K562 treated with DMSO at 1 percent for 24 hours (cell line): Measurements from ENCODE around the gene GAGE1. TPM values are rescaled to one million over a fixed set of nuclear protein-coding genes. Genes with fewer than 3 reads are reported as not detected.

Source experiments
- total RNA-seq: library from RNA; unstranded; fragments of 300-600 nt; gene quantifications from 2 replicates; pipeline ENCODE4 v1.2.3, GENCODE V29; 2022; ENCODE audit warnings: low read depth; ENCODE audit not compliant: insufficient read depth

Gene GAGE1, protein sequence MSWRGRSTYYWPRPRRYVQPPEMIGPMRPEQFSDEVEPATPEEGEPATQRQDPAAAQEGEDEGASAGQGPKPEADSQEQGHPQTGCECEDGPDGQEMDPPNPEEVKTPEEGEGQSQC
- 13.5 TPM in 2 replicates for total RNA-seq

DNA sequence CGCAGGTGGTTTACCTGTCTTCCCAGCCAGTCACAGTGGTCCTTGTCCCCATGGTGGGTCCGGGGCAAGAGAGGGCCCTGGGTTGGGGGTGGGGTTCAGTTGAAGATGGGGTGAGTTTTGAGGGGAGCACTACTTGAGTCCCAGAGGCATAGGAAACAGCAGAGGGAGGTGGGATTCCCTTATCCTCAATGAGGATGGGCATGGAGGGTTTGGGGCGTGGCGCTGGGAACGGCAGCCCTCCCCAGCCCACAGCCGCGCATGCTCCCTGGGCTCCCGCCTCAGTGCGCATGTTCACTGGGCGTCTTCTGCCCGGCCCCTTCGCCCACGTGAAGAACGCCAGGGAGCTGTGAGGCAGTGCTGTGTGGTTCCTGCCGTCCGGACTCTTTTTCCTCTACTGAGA lies at the start of gene GAGE1:
Gene GAGE1 (plus strand): TSS at position 301 of the 400 bp plus-strand sequence. CDS start 1,155 bp downstream, outside the sequence.

DNA sequence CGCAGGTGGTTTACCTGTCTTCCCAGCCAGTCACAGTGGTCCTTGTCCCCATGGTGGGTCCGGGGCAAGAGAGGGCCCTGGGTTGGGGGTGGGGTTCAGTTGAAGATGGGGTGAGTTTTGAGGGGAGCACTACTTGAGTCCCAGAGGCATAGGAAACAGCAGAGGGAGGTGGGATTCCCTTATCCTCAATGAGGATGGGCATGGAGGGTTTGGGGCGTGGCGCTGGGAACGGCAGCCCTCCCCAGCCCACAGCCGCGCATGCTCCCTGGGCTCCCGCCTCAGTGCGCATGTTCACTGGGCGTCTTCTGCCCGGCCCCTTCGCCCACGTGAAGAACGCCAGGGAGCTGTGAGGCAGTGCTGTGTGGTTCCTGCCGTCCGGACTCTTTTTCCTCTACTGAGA lies 47.8 kb upstream of the GAGE1 start, which contains the start of gene GAGE12E:
Gene GAGE12E (plus strand): TSS at position 301 of the 400 bp plus-strand sequence. CDS start 1,155 bp downstream, outside the sequence.

DNA sequence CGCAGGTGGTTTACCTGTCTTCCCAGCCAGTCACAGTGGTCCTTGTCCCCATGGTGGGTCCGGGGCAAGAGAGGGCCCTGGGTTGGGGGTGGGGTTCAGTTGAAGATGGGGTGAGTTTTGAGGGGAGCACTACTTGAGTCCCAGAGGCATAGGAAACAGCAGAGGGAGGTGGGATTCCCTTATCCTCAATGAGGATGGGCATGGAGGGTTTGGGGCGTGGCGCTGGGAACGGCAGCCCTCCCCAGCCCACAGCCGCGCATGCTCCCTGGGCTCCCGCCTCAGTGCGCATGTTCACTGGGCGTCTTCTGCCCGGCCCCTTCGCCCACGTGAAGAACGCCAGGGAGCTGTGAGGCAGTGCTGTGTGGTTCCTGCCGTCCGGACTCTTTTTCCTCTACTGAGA lies 38.3 kb upstream of the GAGE1 start, which contains the start of gene GAGE12F:
Gene GAGE12F (plus strand): TSS at position 301 of the 400 bp plus-strand sequence. CDS start 1,155 bp downstream, outside the sequence.

DNA sequence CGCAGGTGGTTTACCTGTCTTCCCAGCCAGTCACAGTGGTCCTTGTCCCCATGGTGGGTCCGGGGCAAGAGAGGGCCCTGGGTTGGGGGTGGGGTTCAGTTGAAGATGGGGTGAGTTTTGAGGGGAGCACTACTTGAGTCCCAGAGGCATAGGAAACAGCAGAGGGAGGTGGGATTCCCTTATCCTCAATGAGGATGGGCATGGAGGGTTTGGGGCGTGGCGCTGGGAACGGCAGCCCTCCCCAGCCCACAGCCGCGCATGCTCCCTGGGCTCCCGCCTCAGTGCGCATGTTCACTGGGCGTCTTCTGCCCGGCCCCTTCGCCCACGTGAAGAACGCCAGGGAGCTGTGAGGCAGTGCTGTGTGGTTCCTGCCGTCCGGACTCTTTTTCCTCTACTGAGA lies 28.7 kb upstream of the GAGE1 start, which contains the start of gene GAGE12G:
Gene GAGE12G (plus strand): TSS at position 301 of the 400 bp plus-strand sequence. CDS start 1,155 bp downstream, outside the sequence.

DNA sequence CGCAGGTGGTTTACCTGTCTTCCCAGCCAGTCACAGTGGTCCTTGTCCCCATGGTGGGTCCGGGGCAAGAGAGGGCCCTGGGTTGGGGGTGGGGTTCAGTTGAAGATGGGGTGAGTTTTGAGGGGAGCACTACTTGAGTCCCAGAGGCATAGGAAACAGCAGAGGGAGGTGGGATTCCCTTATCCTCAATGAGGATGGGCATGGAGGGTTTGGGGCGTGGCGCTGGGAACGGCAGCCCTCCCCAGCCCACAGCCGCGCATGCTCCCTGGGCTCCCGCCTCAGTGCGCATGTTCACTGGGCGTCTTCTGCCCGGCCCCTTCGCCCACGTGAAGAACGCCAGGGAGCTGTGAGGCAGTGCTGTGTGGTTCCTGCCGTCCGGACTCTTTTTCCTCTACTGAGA lies 19.2 kb upstream of the GAGE1 start, which contains the start of gene GAGE12H:
Gene GAGE12H (plus strand): TSS at position 301 of the 400 bp plus-strand sequence. CDS start 1,155 bp downstream, outside the sequence.

DNA sequence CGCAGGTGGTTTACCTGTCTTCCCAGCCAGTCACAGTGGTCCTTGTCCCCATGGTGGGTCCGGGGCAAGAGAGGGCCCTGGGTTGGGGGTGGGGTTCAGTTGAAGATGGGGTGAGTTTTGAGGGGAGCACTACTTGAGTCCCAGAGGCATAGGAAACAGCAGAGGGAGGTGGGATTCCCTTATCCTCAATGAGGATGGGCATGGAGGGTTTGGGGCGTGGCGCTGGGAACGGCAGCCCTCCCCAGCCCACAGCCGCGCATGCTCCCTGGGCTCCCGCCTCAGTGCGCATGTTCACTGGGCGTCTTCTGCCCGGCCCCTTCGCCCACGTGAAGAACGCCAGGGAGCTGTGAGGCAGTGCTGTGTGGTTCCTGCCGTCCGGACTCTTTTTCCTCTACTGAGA lies 9.6 kb upstream of the GAGE1 start, which contains the start of gene GAGE2A:
Gene GAGE2A (plus strand): TSS at position 301 of the 400 bp plus-strand sequence. CDS start 1,155 bp downstream, outside the sequence.

Other genes starting within 250 kb of the GAGE1 start
- not detected in 2 replicates for gene GAGE12C, start 66.8 kb upstream of the GAGE1 start, total RNA-seq
- gene GAGE12D, start 57.3 kb upstream of the GAGE1 start, total RNA-seq = not detected in 2 replicates
- gene GAGE12E, start 47.7 kb upstream of the GAGE1 start, total RNA-seq = not detected in 2 replicates
- not detected in 2 replicates for gene GAGE12F, start 38.2 kb upstream of the GAGE1 start, total RNA-seq
- gene GAGE12G, start 28.6 kb upstream of the GAGE1 start, total RNA-seq = not detected in 2 replicates
- gene GAGE12H, start 19.1 kb upstream of the GAGE1 start, total RNA-seq = not detected in 2 replicates
- 11.0 and 11.8 TPM in 2 replicates for gene GAGE2A, start 9.5 kb upstream of the GAGE1 start, total RNA-seq
- gene PAGE1, start 97.0 kb downstream of the GAGE1 start, total RNA-seq = 60.6 and 61.3 TPM in 2 replicates
- 14.9 and 17.9 TPM in 2 replicates for gene PAGE4, start 230.3 kb downstream of the GAGE1 start, total RNA-seq